HAP-1 (cell line): ENCODE measurements around the gene REX1BD.
"Not testable (repeated sequence)": the region's sequence is repeated elsewhere in the genome, so short reads cannot be mapped to it uniquely, and the experiment has no call there.

Source experiments
- DNase-seq, 2 experiments: peaks; one replicate each; pipeline ENCODE4 v3.0.0-alpha.2; 2016 to 2020; ENCODE audit warnings: low spot score in 2 of 2
- H3K27me3 ChIP-seq: fragments of 250-450 bp; sonication (Bioruptor Pico); 2 replicates; pipeline ENCODE4 v1.5.1; 2020; ENCODE audit warnings: low read depth, mild to moderate bottlenecking, moderate library complexity
- H3K36me3 ChIP-seq: fragments of 250-450 bp; sonication (Bioruptor Pico); replicated peaks from 2 replicates; pipeline ENCODE4 v1.5.1; 2020; ENCODE audit warnings: mild to moderate bottlenecking
- H3K4me1 ChIP-seq: fragments of 250-450 bp; sonication (Bioruptor Pico); 2 replicates; pipeline ENCODE4 v1.5.1; 2020; ENCODE audit warnings: mild to moderate bottlenecking
- H3K4me3 ChIP-seq: fragments of 250-450 bp; sonication (Bioruptor Pico); 2 replicates; pipeline ENCODE4 v1.5.1; 2020; ENCODE audit warnings: mild to moderate bottlenecking, moderate library complexity
- H3K9me3 ChIP-seq: fragments of 250-450 bp; sonication (Bioruptor Pico); 2 replicates; pipeline ENCODE4 v1.5.1; 2020; ENCODE audit warnings: mild to moderate bottlenecking, moderate library complexity
- in situ Hi-C: fragments of 300-500 bp; cut with MboI; formaldehyde crosslinking; loops from 3 replicates; pipeline ENCODE4 v1.14.3; 2020; ENCODE audit warnings: low sequenced_read_pairs, inconsistent platforms, mixed read lengths

REX1BD gene

DNA sequence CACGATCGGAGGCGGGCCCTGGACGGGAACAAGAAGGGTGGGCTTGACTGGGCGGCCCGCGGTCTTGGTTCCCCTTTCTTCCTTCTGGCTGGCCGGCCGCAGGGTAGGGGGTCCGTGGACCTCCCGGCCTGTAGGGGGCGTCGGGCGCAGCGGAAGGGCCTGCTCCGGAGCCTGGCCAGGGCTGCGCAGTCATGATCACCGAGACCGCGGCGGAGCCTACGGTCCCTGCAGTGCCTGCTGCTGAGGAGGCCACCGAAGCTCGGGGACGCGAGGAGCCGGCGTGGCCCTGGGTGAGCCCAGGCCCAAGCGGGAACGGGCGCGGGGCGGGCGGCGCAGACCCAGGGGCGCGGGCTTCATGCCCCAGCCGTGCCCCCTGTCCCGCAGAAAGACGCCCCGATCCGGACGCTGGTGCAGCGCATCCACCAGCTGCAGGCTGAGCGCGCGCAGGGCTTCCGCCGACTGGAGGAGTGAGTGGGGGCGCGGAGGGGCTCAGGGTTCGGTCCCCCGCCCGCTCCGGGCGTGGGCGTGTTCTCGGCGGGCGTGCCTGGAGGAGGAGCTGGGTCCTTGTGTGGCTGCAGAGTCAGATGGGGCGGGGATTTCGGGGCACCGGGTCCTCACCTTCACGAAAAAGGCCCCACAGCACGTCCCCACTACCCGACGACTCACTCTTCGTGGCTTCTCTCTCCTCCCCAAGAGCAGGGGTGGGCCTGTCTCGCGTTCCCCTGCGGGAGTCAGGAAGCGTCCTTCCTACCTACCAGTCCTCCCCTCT is at the start of gene REX1BD:
Gene REX1BD (plus strand): TSS at position 188 of the 769 bp plus-strand sequence. CDS start 4 bp downstream, at position 192.
- DNase-seq: peak; percentile 78 to 93
- in situ Hi-C loops: no loop called here
- peaks cover 16% of the 10 kb centered on the region for H3K36me3 ChIP-seq
- H3K4me1 ChIP-seq: peaks cover 22% of the 10 kb centered on the region
- H3K9me3 ChIP-seq: 0 out of 2 replicates have a peak, but pooled peaks cover 3% of the 10 kb centered on the region
- H3K4me3 ChIP-seq: peak within 1 kb of the TSS; percentile 79
- H3K27me3 ChIP-seq: 0 out of 2 replicates have a peak, but pooled peaks cover 2% of the 10 kb centered on the region

- DNase-seq: no peak
- H3K4me1 ChIP-seq: peaks cover 6% of the 10 kb centered on the region; the same call in 1 of the 2 replicates
- H3K36me3 ChIP-seq: peaks cover 59% of the 10 kb centered on the region
- H3K4me3 ChIP-seq: no peak overlapping the region
- H3K9me3 ChIP-seq: no peaks in the 10 kb centered on the region
- H3K27me3 ChIP-seq: no peaks in the 10 kb centered on the region
- in situ Hi-C loops: no loop called here
These were observed 49.2 kb upstream of the REX1BD start for GRCh38 chr19:18539372-18539771.

GRCh38 chr19:18540200-18540599 is 48.4 kb upstream of the REX1BD start:
- H3K4me1 ChIP-seq, H3K27me3 ChIP-seq, in situ Hi-C loops, H3K9me3 ChIP-seq, DNase-seq, H3K4me3 ChIP-seq: not testable (repeated sequence)
- H3K36me3 ChIP-seq: peaks cover 56% of the 10 kb centered on the region

DNA sequence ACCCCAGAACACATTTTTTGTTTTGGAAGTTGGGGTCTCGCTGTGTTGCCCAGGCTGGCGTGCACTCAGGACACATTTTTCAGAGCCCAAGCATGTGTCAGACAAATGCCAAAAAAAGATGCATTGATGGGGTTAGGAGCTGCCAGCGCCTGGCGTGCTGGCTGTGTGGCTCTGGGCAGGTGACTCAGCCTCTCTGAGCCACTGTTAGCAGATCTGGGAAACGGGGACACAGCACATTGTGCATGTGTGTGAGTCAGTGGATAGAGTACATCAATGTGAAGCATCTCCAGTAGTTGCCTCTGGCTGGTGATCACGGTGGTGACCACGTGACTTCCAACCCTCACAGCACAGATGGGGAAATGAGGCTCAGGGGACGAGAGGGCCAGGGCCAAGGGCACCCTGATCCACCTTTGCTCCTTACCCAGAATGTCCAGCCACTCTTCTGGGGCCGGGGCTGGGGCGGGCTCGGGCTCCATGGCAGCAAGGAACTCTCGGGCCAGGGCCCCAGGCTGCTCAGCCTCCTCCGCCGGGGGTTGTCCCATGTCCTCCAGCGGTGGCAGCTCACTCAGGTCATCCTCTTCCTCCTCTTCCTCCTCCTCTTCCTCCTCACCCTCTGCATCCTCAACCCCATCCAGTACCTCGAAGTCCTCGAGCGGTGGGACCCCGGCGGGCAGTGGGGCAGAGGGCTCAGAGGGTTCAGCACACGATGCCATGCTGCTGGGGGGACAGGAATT is 47.2 kb upstream of the REX1BD start:
- no peak for DNase-seq
- H3K4me1 ChIP-seq: peaks cover 6% of the 10 kb centered on the region; the same call in 1 of the 2 replicates
- H3K4me3 ChIP-seq: no peak overlapping the region
- H3K9me3 ChIP-seq: no peaks in the 10 kb centered on the region
- no peaks in the 10 kb centered on the region for H3K27me3 ChIP-seq
- peaks cover 48% of the 10 kb centered on the region for H3K36me3 ChIP-seq
- in situ Hi-C loops: no loop called here

DNA sequence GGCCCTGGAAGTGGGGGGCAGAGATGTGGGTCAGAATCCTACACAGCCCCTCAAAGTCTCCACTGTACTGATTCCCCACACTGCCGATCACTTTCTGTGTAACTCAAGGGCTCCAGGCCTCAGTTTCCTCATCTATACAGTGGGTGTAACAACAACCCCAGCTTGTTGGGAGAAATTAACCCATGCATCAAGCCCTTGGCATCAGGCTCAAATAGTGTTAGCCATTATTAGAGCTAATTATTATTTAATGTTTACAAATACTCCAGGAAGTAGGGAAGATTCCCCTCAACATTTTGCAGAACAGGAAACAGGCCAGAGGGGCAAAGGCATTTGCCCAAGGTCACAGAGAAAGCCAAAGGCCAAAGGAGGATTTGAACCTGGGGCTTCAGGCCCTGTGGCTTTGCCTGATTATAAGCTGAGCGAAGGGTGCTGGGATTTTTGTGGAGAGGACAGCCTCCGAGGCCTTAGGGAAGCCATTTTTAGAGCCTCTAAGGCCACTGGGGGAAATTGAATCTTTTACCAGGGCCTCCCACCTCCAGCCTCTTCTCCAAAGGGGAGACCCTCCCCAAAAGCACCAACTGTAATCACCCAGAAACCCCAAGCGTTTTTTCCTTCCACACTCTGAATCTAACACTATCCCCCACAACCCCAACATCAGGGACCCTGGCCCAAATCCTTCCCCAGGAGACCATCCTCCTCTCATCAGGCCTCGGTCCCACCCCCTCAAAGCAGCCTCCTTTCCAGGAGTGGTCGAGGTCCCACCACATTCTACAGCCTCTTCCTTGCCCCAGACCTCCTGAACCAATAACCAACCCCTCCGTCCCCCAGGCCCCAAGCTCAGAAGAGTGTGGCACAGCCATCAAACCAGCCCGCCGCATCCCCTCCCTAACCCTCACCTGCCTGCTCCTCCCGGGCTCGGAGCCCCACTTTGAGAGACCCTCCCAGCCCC is 46.3 kb upstream of the REX1BD start:
- Histone ChIP-seq H3K9me3 (no peaks in the 10 kb centered on the region), H3K27me3 (no peaks in the 10 kb centered on the region), H3K36me3 (peaks cover 41% of the 10 kb centered on the region), H3K4me1 (peaks cover 6% of the 10 kb centered on the region; the same call in 1 of the 2 replicates), H3K4me3 (peak overlapping the region; percentile 50)
- in situ Hi-C loops: no loop called here
- peak in 1 of 2 experiments; percentile 51 for DNase-seq

- Histone ChIP-seq H3K9me3 (no peaks in the 10 kb centered on the region), H3K27me3 (no peaks in the 10 kb centered on the region), H3K4me1 (peaks cover 6% of the 10 kb centered on the region; the same call in 1 of the 2 replicates), H3K36me3 (peaks cover 32% of the 10 kb centered on the region), H3K4me3 (peak within 1 kb of the TSS; percentile 50)
- in situ Hi-C loops: no loop called here
- peak; percentile 83 to 95 for DNase-seq
These were observed 45.4 kb upstream of the REX1BD start, which contains the start of gene FKBP8 for GRCh38 chr19:18542941-18543813. FKBP8 (minus strand) TSS chr19:18543573; CDS start chr19:18541970, 1,603 bp downstream.

GRCh38 chr19:18543814-18544475 is 44.7 kb upstream of the REX1BD start:
- in situ Hi-C loops: no loop called here

GRCh38 chr19:18551631-18552030 is 37.0 kb upstream of the REX1BD start:
- Histone ChIP-seq H3K4me1 (no peaks in the 10 kb centered on the region), H3K9me3 (no peaks in the 10 kb centered on the region), H3K27me3 (no peaks in the 10 kb centered on the region), H3K4me3 (no peak overlapping the region), H3K36me3 (no peaks in the 10 kb centered on the region)
- in situ Hi-C loops: no loop called here
- no peak for DNase-seq

More at GRCh38 chr19:18543814-18544475, 44.7 kb upstream of the REX1BD start:
- peak; percentile 62 to 82 for DNase-seq
- Histone ChIP-seq H3K9me3 (no peaks in the 10 kb centered on the region), H3K36me3 (peaks cover 28% of the 10 kb centered on the region), H3K4me1 (peaks cover 6% of the 10 kb centered on the region; the same call in 1 of the 2 replicates), H3K4me3 (peak overlapping the region; percentile 32), H3K27me3 (no peaks in the 10 kb centered on the region)

- H3K4me1 ChIP-seq: no peaks in the 10 kb centered on the region
These were observed 31.0 kb upstream of the REX1BD start, which contains the start of gene KXD1 for GRCh38 chr19:18557411-18558201. KXD1 (plus strand) TSS chr19:18557870; CDS start chr19:18562057, 4,187 bp downstream.

DNA sequence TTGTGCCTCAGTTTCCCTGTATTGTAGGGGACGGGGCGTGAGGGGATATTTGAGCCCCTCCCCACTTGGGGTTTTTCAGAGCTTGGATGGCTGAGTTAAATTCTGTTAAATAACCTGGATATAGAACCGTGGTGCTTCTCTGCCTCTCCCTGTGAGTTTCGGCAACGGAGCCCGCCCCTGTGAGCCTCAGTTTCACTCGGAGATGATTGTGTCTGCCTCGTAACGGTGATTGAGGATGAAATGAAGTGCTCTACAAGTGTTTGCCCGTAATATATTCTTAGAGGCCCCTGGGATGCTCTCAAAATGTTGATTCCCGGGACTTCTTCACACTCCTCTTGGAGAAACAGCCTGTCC is 30.4 kb upstream of the REX1BD start:
- DNase-seq: no peak
- Histone ChIP-seq H3K9me3 (no peaks in the 10 kb centered on the region), H3K27me3 (no peaks in the 10 kb centered on the region), H3K4me1 (no peaks in the 10 kb centered on the region), H3K4me3 (peak overlapping the region; percentile 73), H3K36me3 (peaks cover 13% of the 10 kb centered on the region)
- in situ Hi-C loops: no loop called here

More at GRCh38 chr19:18557411-18558201, 31.0 kb upstream of the REX1BD start, which contains the start of gene KXD1:
- Histone ChIP-seq H3K9me3 (no peaks in the 10 kb centered on the region), H3K36me3 (peaks cover 13% of the 10 kb centered on the region), H3K27me3 (no peaks in the 10 kb centered on the region), H3K4me3 (peak within 1 kb of the TSS; percentile 73)
- in situ Hi-C loops: no loop called here
- peak; percentile 94 to 98 for DNase-seq

DNA sequence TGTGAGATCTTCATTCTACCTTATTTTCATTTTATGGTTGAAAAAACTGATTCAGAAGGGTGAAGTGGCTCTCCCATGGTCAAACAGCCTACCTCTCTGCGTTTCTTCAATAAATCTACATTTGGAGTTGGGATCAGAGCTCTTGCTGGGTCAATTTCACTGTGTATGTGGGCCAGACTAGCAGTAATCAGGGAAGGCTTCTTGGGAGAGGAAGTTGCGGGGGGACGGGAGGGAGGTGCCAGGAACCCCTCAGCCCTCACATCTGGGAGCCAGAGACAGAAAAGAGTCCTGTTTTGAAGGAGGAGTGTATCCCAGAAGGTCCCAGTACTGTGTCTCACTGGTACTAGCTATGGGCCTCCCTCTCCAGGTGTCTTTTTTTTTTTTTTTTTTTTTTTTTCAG is 30.0 kb upstream of the REX1BD start:
- Histone ChIP-seq H3K4me1 (no peaks in the 10 kb centered on the region), H3K4me3 (peak overlapping the region; percentile 73), H3K27me3 (no peaks in the 10 kb centered on the region), H3K36me3 (peaks cover 17% of the 10 kb centered on the region), H3K9me3 (no peaks in the 10 kb centered on the region)
- no peak for DNase-seq
- in situ Hi-C loops: no loop called here
